HepG2 (cell line): ENCODE results near the gene DUS1L. TPM values are rescaled to one million over a fixed set of nuclear protein-coding genes. Genes with fewer than 3 reads are reported as not detected.

ENCODE experiments used
- DMAP1 ChIP-seq: IDR thresholded peaks from 2 replicates; pipeline ENCODE4 v1.6.1; 2016
- DNMT1 ChIP-seq: sonication (generic); formaldehyde crosslinking; IDR thresholded peaks from 2 replicates; pipeline ENCODE4 v1.5.1; 2020; ENCODE audit warnings: mild to moderate bottlenecking, missing genetic modification reagents
- GMEB1 ChIP-seq: sonication (generic); formaldehyde crosslinking; IDR thresholded peaks from 2 replicates; pipeline ENCODE4 v1.5.1; 2020; ENCODE audit warnings: missing genetic modification reagents, mild to moderate bottlenecking, borderline replicate concordance
- GZF1 ChIP-seq: sonication (generic); formaldehyde crosslinking; IDR thresholded peaks from 2 replicates; pipeline ENCODE4 v1.5.1; 2020; ENCODE audit warnings: mild to moderate bottlenecking, missing genetic modification reagents
- MYPOP ChIP-seq: sonication (generic); formaldehyde crosslinking; IDR thresholded peaks from 2 replicates; pipeline ENCODE4 v1.8.1; 2023; ENCODE audit warnings: mild to moderate bottlenecking, moderate library complexity, missing genetic modification reagents
- RBFOX2 ChIP-seq: fragments of 200-400 bp; formaldehyde crosslinking; IDR thresholded peaks from 2 replicates; pipeline ENCODE4 v1.6.1; 2017; ENCODE audit warnings: low read depth, mild to moderate bottlenecking, low read length
- RBM39 ChIP-seq: fragments of 200-400 bp; formaldehyde crosslinking; IDR thresholded peaks from one replicate; pipeline ENCODE4 v1.6.1; 2018; ENCODE audit warnings: antibody characterized with exemption, mild to moderate bottlenecking, low read depth, low read length; ENCODE audit not compliant: poor library complexity, severe bottlenecking
- RORA ChIP-seq: sonication (generic); formaldehyde crosslinking; IDR thresholded peaks from 2 replicates; pipeline ENCODE4 v1.5.0; 2020; ENCODE audit warnings: mild to moderate bottlenecking, missing genetic modification reagents, moderate library complexity
- SIX1 ChIP-seq: sonication (generic); formaldehyde crosslinking; IDR thresholded peaks from 2 replicates; pipeline ENCODE4 v1.4.0; 2020; ENCODE audit warnings: missing genetic modification reagents, borderline replicate concordance
- TBX2 ChIP-seq: sonication (generic); formaldehyde crosslinking; IDR thresholded peaks from 2 replicates; pipeline ENCODE4 v1.5.0; 2020; ENCODE audit warnings: missing genetic modification reagents, mild to moderate bottlenecking, borderline replicate concordance
- TERF1 ChIP-seq: sonication (generic); formaldehyde crosslinking; IDR thresholded peaks from 2 replicates; pipeline ENCODE4 v1.8.0; 2022; ENCODE audit warnings: mild to moderate bottlenecking, missing genetic modification reagents, moderate library complexity
- TRAFD1 ChIP-seq: sonication (generic); formaldehyde crosslinking; IDR thresholded peaks from 2 replicates; pipeline ENCODE4 v1.5.1; 2020; ENCODE audit warnings: missing genetic modification reagents, mild to moderate bottlenecking, borderline replicate concordance
- UBTF ChIP-seq: sonication (generic); formaldehyde crosslinking; IDR thresholded peaks from 2 replicates; pipeline ENCODE4 v1.4.0; 2020; ENCODE audit warnings: mild to moderate bottlenecking, missing genetic modification reagents
- ZNF282 ChIP-seq: fragments of 450-650 bp; IDR thresholded peaks from 2 replicates; pipeline ENCODE4 v1.6.1; 2018; ENCODE audit not compliant: partially characterized antibody
- ZSCAN12 ChIP-seq: sonication (generic); formaldehyde crosslinking; IDR thresholded peaks from 2 replicates; pipeline ENCODE4 v1.9.0; 2021; ENCODE audit warnings: mild to moderate bottlenecking, missing genetic modification reagents
- polyA plus RNA-seq, 8 experiments: library from polyadenylated mRNA; depleted of rRNA in 3 of 8; stranded (reverse) in 7 of 8; unstranded in 1 of 8; fragments of >200 nt; fragmentation: Illumina TruSeq in 4 of 8; extraction: Trizol in 4 of 8; gene quantifications; 2 replicates each; pipeline versions ENCODE4 v1.2.1 to v1.2.3, GENCODE V29; 2011 to 2016; ENCODE audit warnings: low read depth in 4 of 8, missing spikeins in 1 of 8, mixed read lengths in 1 of 8; ENCODE audit not compliant: insufficient read depth in 1 of 8
- total RNA-seq, 5 experiments: library from RNA; depleted of rRNA; stranded (reverse); fragments of >200 nt; fragmentation: Illumina TruSeq; extraction: Trizol; gene quantifications; 2 replicates each; pipeline ENCODE4 v1.2.3, GENCODE V29; 2016; ENCODE audit warnings: low read depth in 1 of 5

The DUS1L gene
- total and polyA plus RNA-seq, 2 of the 13 experiments (the other 11 are each of a cell fraction or from before 2014, with no cell fraction given): 81.0 to 109 TPM

- TF ChIP-seq RBFOX2: peak; percentile 59; the same call in 1 of the 2 replicates
- no peak for TF ChIP-seq SIX1
- TF ChIP-seq TBX2 (CRISPR knock-in tag): no peak
- peak; percentile 88 for TF ChIP-seq GMEB1 (CRISPR knock-in tag)
- TF ChIP-seq TERF1: no peak; the same call in 1 of the 2 replicates
- no peak for TF ChIP-seq TRAFD1 (CRISPR knock-in tag)
- TF ChIP-seq ZSCAN12: no peak
- TF ChIP-seq RORA: no peak
- TF ChIP-seq DNMT1 (CRISPR knock-in tag): no peak; the same call in 1 of the 2 replicates
- TF ChIP-seq UBTF (CRISPR knock-in tag): peak; percentile 22; the same call in 1 of the 2 replicates
- peak; percentile 50; the same call in 1 of the 2 replicates for TF ChIP-seq MYPOP (CRISPR knock-in tag)
- TF ChIP-seq DMAP1 (CRISPR knock-in tag): no peak
- no peak for TF ChIP-seq GZF1
- no peak for TF ChIP-seq ZNF282
- TF ChIP-seq RBM39: no peak
Measured at GRCh38 chr17:82051776-82052637, 13.6 kb downstream of the DUS1L start, which contains the start of the genes GPS1 and RFNG (continued).
